ENCODE results near the gene UNC5A.

Gene UNC5A

DNA sequence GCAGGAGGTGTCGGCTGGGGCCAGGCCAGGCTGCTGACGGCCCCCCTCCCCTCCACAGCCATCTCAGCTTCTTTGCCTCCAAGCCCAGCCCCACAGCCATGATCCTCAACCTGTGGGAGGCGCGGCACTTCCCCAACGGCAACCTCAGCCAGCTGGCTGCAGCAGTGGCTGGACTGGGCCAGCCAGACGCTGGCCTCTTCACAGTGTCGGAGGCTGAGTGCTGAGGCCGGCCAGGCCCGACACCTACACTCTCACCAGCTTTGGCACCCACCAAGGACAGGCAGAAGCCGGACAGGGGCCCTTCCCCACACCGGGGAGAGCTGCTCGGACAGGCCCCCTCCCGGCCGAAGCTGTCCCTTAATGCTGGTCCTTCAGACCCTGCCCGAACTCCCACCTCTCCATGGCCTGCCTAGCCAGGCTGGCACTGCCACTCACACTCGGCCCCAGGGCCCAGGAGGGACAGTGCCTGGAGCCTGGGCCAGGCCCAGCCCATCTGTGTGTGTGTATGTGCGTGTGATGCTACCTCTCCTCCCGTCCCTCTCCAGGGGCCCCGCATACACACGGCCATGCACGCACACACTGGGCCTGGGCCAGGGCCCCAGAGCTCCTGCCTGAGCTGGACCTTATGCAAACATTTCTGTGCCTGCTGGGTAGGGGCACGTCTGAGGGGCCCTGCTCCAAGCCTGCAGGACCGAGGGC is 69.5 kb downstream of the UNC5A start:
- DNase-seq (ENCODE audit: low read depth in 2 of 2): no peak

DNA sequence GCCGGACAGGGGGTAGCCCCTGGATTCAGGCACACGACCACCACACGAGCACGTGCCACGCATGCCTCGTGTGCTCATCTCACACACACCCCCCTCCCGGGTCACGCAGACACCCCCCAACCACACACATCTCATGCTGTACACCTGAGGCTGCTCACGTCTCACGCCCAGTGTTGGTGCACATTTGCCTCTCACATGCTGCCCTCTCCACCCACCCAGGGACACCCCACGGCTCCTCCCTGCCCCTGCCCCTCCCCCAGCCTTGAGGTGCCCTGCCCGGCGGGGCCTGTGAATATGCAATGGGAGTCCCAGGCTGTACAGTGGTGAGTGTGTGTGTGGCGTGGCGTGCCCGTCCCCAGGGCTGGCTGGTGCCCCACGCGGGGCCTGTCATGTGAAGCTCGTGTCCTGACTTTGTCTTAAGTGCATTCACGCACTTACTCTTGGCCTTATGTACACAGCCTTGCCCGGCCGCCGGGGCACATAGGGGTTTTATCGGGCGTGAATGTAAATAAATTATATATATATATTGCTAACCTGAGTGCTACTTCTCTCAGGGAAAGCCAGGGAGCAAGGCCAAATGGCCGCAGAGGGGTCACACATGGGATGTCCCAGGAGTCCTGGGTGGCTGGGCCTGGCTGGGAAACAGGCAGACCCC is 70.1 kb downstream of the UNC5A start:
- DNase-seq (ENCODE audit: low read depth in 2 of 2): no peak

DNA sequence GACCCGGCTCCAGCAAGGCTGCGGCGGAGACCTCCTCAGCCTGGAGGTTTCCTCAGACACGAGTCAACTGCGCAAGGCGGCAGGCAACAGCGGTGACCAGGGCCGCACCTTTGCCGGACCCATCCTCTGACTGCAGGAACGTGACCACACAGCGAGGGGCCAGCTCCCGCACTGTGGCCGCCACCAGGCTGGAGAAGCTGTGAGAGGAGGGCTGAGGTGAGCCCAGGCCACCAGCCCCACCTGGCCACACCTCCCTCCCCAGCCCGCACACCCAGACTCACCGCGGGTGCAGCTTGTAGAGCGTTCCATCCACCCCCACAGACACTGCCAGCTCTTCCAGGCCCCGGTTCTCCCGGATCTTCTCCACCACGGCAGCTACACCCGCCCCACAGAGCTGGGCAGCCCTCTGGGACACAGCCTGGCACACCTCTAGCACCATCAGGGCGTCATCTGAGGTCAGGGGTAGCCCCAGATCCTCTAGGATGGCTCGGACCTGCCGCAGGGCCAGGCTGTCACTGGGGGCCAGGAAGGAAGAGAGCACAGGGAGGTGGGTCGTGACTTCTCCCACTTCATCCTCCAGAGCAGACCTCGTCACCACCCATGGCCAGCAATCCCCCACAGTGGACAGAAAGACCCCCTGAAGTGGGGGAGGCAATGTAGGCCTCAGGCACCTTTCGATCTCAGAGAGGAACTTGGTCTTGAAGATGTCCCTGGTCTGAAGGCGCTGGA is 70.8 kb downstream of the UNC5A start:
- no peak for DNase-seq (ENCODE audit: low read depth in 2 of 2)

DNA sequence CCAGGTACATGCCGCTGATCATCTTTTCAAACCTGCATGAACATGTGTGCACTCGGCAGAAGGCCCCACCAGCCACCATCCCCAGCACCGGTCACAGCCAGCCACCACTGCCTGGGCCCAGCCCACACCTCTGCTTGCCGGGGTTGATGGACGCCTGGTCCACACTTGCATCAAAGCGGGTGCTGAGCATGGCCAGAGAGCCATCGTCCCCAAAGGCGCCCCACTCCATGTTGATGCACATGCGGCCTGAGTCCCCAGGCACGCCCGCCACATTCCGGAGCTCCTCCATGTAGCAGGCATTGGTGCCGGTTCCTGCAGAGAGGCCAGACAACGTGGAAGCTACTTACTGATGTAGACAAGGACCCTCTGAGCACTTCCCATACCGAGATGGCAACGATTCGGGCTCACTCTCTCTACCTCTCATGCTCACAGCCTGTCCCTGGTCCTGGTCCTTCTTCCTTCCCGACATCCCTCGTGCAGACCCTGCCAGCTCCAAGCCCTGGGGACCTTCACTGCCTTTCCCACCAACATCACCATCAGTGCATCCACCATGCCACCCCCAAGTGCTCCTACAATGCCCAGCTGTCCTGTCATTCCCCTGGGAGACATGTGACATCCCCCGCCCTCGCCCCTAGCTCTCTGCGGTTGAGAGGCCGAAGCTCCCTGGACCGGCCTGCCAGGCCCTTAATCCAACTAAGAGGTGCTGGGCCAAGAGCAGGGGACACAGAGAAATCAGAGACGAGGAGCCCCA is 71.6 kb downstream of the UNC5A start:
- DNase-seq (ENCODE audit: low read depth in 2 of 2): no peak

DNA sequence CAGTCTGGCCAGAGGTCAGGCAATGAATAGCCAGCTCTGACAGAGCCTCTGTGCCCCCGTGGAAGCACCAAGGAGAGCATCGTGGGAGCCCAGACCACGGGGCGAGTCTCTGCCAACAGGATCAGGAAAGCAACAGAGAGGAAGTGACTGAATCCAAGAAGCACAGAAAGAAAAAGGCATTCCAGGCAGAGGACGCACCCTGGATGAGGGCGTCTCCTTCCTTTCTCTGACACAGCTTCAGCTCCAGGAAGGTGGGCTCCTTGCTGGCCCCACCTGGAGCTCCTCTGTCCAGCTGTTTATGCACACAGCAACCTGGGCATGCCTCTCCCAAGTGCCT is 72.2 kb downstream of the UNC5A start:
- DNase-seq (ENCODE audit: low read depth in 2 of 2): no peak

DNA sequence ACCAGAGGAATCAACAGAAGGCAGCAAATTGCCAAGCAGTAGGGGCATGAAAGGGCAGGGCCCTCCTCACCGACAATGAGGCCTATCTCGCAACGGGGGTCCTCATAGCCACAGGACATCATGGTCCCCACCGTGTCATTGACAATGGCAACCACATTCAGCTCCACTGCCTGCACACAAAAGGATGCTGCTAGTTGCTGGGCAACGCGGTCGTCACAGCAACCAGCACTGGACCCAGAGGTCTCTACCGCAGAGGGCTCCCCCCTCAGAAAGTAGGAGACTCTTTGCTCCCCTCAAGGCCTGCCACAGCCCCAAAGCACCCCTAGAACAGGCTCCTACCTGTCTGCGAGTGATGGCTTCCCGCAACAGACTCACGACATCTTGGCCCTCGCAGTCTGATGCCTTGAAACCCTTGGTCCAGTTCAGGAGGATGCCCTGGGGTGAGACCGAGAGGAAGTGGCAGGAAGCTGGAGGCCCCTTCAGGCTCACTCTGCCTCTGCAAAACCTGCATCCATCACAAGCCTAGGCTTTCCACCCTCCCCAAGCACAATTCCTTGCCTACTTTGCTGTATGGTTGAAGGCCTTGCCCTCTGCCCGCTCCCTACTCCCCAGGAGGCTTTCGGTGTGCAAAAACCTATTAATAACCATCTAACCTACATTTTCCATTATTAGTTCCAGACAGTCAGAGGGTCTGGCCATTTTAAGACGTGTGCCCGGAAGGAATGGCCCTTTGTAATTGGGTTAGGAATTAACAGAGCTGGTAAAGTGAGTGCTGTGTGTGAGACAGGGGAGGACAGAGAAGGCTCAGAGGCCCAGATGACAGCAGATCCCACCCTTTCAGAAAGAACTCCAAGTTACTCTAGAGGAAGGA is 73.6 kb downstream of the UNC5A start:
- no peak for DNase-seq (ENCODE audit: low read depth in 2 of 2)

DNA sequence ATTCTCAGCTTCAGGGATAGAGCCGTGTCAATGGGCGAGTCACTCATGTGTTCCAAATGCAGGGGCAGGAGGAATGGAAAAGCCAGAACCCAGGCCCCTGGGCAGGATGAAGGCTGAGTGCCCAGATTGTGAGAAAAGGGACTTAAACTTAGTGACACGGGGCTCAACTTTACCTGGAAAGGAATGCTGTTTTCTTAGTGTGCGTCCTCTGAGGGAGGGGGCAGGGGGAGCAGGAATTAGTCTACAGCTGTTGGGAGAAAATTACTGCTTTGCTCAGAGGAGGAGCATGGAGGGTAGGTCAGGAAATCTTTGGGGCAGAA is 74.2 kb downstream of the UNC5A start:
- DNase-seq (ENCODE audit: low read depth in 2 of 2): no peak

DNA sequence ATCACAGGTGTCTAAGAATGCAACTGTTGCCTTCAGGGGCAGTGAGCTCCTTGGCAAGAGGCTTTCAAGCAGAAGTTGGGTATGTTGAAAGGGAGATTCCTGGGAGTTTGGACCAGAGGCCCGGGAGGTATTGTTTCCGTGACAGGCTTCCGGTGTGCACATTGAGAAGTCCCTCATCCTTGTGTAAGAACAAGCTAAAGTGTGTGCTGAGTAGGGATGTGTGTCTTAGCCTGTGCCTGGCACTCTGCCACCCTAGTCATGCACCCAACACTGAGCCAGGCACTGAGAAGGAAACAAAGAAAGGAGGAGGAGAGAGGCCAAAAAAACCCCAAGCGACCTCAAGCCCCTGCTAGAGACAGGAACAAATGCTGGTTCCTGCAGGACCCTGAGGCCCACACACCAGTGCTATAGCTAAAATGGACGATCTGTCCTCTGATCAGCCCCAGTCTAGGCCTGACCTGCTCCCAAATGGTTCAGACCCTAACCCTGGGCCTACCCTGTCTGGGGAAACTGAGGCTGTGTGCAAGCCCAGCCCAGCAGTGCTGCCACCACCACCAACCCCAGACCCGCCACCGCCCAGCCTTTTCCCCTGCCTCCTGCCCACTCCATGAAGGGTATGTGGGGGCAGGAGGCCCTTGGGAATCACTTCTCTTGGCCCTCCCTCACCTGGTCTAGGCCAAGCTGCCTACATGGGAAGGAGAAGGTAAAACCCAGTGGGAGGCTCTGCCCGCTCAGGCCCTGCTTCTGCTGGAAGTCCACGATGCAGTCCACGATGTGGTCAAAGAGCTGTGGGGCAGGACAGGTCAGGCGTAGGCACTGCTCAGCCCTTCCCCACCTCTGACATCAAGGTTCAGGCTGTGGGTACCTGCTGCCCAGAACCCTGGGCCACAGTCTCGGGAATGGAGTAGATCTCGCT is 76.2 kb downstream of the UNC5A start:
- DNase-seq (ENCODE audit: low read depth in 2 of 2): no peak

DNA sequence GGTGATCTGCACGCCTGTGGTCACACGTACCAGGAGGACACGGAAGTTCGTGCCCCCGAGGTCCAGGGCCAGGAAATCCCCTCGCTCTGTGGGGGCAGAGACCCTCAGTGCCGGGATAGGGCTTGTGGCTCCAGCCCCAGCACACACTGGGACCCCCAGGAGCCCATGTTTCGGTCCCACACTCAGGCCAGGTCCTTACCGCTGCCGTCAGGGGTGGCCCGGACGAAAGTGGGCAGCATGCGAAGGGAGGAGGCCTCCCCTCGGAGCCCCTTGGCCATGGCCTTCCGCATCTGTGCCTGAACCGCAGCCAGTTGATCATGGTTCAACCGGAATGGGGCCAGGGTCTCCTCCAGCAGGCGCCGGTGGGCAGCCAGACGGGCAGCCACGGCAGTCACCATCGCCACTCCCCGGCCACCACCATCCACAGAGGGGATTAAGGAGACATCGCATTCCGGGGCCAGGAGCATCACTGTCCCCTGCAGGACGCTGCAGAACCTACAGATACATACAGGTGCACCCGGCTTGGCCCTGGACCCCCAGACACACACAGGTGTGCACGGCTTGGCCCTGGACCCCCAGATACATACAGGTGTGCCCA is 77.0 kb downstream of the UNC5A start:
- DNase-seq (ENCODE audit: low read depth in 2 of 2): no peak

DNA sequence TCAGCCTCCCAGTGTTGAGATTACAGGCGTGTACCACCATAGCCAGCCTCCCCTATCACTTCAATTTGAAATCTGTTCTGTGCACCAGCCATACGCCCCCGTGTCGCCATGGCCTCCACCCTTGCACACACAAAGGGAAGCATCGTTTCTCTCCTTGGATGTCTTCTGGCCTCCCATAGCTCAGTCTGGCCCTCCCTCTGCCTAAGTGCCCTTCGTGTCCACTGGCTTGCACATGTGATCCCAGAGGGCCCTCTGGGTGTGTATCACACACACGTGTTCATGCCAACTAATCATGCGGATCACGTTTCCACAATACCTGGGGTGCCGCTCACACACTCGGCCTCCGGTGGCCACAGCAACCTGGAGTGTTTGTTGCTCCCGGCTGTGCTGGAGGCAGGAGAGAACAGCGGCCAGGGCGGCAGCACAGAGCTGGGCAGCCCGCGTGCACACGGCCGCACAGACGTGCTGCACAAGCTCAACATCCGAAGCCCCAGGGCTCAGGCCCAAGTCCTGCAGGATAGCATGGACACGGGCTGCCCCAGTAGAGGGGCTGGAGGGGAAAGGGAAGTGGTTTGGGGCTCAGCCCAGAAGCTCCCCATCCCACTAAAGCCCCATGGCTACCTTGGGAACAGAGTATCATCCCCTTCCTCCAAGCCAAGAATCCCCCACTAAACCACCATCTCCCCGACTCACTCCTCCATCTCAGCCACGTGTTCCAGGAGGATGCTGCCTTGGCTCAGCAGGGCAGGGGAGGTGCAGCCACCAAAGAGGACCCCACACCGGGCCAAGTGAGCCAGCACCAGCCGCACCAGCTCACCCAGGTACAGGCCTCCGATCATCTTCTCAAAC is 77.9 kb downstream of the UNC5A start:
- DNase-seq (ENCODE audit: low read depth in 2 of 2): no peak

DNA sequence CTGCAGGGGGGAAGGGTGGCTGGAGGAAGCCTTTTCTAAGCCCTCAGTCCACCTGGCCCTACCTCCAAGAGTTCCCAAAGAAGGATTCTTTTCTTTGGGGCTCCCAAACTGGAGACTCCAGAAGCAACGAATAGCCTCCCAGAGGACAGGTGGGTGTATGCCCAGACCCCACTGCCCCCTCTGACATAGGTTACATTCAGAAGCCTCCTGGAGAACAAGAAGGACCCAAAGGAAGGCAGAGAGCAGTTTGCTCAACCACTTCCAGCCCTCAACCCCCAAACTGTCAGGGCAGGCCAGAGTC is 78.5 kb downstream of the UNC5A start:
- no peak for DNase-seq (ENCODE audit: low read depth in 2 of 2)

DNA sequence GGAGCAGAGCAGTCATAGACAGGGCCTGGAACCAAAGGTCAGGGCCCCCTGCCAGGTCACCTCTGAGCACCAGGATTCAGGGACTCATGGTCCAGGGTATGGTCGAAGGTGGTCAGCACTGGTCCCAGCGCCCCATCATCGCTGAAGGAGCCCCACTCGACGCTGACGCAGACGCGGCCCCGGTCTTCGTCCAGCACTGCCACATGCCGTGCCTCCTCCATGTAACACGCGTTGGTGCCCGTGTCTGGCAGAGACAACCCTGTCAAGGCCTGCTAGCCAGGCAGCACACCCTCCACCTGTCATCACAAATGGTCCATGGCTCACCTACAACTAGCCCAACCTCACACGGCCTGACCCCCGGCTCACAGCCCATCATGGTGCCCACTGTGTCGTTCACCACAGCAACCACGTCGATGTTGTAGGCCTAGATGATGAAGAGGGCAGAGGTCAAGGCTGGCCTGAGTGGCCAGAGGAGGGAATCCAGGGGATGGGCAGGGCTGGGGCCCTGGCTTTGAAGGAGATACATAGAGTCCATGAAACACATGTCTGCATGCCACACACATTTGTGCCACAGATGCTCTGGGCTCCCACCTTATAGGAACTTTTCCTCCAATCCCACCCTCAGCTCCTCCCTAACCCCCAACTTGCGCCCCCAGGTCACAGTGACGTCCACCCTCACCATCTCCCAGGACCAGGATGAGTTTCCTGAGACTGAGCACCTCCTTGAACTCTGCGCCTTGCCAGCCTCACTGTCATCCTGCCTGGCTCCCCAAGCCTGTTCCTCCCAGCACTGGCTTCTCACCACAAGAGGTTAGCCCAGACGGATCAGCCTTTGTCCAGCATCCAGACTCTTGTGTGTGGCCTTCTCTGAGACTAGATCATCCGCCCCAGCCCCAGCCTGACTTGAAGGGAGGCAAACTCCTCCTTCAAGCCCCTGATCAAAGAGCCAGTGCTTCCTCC is 79.2 kb downstream of the UNC5A start:
- no peak for DNase-seq (ENCODE audit: low read depth in 2 of 2)

DNA sequence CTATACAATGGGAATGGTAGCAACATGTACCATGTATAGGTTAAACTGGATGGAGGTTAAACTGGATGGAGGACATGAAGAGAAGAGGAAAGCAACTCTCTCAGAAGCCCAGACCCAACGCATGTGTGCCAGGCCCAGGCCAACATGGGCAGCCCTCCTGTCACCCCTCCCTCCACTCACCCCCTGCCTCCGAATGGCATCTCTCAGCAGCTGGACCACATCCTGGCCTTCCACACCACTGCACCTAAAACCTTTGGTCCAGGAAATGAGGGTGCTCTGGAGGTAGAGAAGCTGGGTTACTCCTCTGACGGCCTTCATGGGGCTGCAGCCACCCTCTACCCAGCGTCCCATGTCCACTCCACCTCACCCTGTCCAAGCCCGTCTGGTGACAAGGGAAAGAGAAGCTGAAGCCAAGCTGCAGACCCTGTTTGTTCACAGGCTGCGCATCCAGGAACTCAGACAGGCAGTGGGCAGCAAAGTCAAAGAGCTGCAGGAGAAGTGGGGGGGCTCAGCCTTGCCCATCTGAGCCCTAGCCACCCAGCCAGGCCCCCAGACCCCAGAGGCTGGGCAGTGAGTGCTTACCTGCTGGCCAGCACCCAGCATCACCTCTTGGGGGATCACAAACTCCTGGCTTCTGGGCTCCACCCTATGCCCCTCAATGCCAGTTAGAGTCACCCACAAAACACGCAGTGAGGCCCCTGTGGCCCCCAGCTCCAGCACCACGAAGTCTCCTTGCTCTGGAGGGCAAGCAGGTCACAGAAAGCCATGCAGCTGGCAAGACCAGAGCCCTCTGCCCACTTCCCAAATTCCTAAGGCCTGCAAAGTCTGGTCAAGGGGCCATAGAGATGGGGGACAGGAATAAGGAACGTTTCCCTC is 80.3 kb downstream of the UNC5A start:
- no peak for DNase-seq (ENCODE audit: low read depth in 2 of 2)

DNA sequence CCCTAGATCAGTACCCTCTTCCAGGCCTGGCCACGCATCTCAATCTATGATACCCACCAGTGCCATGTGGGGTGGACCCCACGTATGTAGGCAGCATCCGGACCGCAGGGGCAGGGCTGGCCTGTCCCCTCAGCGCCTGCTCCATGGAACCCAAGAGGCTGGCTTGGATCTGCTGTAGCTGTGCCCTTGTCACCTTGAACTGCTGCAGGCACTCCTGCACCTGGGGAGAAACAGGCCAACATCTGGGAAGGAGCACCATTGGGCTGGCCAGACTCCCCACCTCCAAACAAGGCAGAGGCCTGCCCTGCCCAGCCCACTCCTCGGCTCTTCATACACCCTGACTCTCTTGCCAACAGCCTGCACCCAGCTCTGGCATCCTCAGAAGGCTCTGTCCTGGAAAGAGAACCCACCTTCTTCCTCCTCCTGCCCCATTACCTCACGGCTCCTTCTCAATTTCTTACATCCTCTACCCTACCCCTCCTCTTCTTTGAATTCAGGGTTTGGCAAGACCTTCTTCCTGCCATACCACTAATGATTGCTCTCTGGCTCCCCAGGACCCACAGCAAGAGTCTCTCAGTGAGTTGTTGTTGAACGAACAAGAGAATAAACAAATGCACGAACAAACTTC is 81.1 kb downstream of the UNC5A start:
- DNase-seq (ENCODE audit: low read depth in 2 of 2): no peak

DNA sequence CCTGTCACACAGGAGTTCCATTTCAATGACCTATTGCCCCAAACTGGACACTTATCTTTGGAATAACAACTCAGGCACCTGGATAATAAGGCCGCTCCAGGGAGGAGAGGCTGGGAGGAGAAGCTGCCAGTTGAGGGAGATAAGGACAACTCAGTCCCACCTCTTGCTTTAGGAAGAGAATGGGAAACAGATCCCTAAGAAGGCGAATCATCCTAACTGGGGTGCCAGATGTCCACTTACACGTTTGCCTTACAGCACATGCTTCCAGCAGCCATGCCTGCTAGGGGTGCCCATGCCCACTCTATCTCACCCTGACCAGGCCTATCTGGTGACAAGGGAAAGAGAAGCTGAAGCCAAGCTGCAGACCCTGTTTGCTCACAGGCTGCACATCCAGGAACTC is 82.3 kb downstream of the UNC5A start:
- no peak for DNase-seq (ENCODE audit: low read depth in 2 of 2)

DNA sequence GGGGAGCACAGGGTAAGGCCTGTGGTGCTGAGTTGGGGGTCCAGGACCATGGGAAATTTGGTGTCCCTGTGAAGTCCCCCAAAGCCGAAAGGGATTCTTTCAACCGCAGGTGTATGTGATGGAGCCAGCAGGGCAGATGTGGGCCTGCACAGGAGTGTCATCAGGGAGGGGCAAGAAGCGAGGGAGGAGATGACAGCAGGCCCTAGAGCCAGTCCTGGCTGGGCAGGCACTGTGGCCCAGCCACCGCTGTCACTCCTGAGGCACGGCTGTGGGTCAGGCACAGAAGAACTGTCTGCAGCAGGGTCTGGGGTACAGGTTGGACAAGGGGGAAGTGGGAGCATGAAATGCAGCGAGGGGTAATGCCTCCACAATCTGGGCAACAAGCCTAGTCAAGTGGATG is 83.9 kb downstream of the UNC5A start:
- no peak for DNase-seq (ENCODE audit: low read depth in 2 of 2)

DNA sequence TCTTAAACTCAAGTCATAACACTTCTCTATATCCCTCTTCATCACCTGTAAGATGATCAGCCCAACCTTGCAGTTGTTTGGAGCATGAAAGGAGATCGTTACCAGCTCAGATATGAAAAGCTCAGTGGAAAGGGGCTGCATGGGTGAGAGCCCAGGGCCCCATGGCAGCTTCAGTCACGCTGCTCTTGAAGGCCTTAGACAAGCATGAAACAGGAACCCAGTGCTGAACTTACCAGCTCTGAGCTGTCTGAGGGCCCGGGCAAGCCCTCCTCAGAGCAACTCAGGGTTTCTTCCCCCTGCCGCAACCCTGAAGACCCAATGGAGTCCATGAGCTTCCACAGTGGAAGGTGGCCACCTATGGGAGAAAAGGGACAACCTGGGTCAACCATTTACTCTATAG is 85.5 kb downstream of the UNC5A start:
- DNase-seq (ENCODE audit: low read depth in 2 of 2): no peak
